Urothelium cell line (cell line): ENCODE data around the gene TTC8.
"Not testable (repeated sequence)": the region's sequence is repeated elsewhere in the genome, so short reads cannot be mapped to it uniquely, and the experiment has no call there.

Experiments used
- DNase-seq: peaks from one replicate; pipeline ENCODE4 v3.0.0; 2011; ENCODE audit warnings: low spot score, mixed read lengths
- FAIRE-seq: peaks from 2 replicates; lab custom pipeline; 2011; peaks lifted over from hg19 to GRCh38; lab: Jason Lieb, UNC

TTC8 gene

GRCh38 chr14:88859118-88859517 is 34.7 kb downstream of the TTC8 start:
- not testable (repeated sequence) for FAIRE-seq, DNase-seq

GRCh38 chr14:88863167-88863566 is 38.7 kb downstream of the TTC8 start:
- no peak for FAIRE-seq
- DNase-seq = no peak

GRCh38 chr14:88864198-88864597 is 39.7 kb downstream of the TTC8 start:
- no peak for DNase-seq
- FAIRE-seq = no peak

GRCh38 chr14:88866305-88866704 is 41.9 kb downstream of the TTC8 start:
- FAIRE-seq (no peak), DNase-seq (no peak)

- no peak for DNase-seq
- no peak for FAIRE-seq
Measured at GRCh38 chr14:88868558-88869159, 44.2 kb downstream of the TTC8 start.

GRCh38 chr14:88870777-88871176 is 46.3 kb downstream of the TTC8 start:
- no peak for DNase-seq
- no peak for FAIRE-seq

GRCh38 chr14:88871429-88871828 is 47.0 kb downstream of the TTC8 start:
- DNase-seq = no peak
- FAIRE-seq = no peak

GRCh38 chr14:88872976-88873375 is 48.5 kb downstream of the TTC8 start:
- DNase-seq (no peak), FAIRE-seq (no peak)

GRCh38 chr14:88877192-88877591 is 52.7 kb downstream of the TTC8 start:
- FAIRE-seq = no peak
- no peak for DNase-seq

- FAIRE-seq = peak; percentile 46
- peak; percentile 24 for DNase-seq
Measured at GRCh38 chr14:88879022-88879421, 54.6 kb downstream of the TTC8 start.

GRCh38 chr14:88882236-88882635 is 57.8 kb downstream of the TTC8 start:
- no peak for FAIRE-seq

GRCh38 chr14:88895116-88895515 is 70.7 kb downstream of the TTC8 start:
- FAIRE-seq = no peak
- peak; percentile 43 for DNase-seq

More at GRCh38 chr14:88882236-88882635, 57.8 kb downstream of the TTC8 start:
- no peak for DNase-seq

GRCh38 chr14:88901189-88901588 is 76.7 kb downstream of the TTC8 start:
- FAIRE-seq = no peak

GRCh38 chr14:88901991-88902390 is 77.5 kb downstream of the TTC8 start:
- no peak for FAIRE-seq
- no peak for DNase-seq

More at GRCh38 chr14:88901189-88901588, 76.7 kb downstream of the TTC8 start:
- no peak for DNase-seq

- no peak for DNase-seq
- FAIRE-seq = peak; percentile 42
Measured at GRCh38 chr14:88902850-88903249, 78.4 kb downstream of the TTC8 start.

GRCh38 chr14:88904206-88904647 is 79.8 kb downstream of the TTC8 start:
- FAIRE-seq = no peak
- DNase-seq = no peak

GRCh38 chr14:88904864-88905263 is 80.4 kb downstream of the TTC8 start:
- peak; percentile 82 for FAIRE-seq

GRCh38 chr14:88908216-88908615 is 83.8 kb downstream of the TTC8 start:
- no peak for DNase-seq
- no peak for FAIRE-seq

More at GRCh38 chr14:88904864-88905263, 80.4 kb downstream of the TTC8 start:
- peak; percentile 77 for DNase-seq

GRCh38 chr14:88910386-88910785 is 85.9 kb downstream of the TTC8 start:
- FAIRE-seq (no peak), DNase-seq (no peak)

- no peak for DNase-seq
- FAIRE-seq = peak; percentile 27
Measured at GRCh38 chr14:88911809-88912208, 87.4 kb downstream of the TTC8 start.

- DNase-seq (no peak), FAIRE-seq (no peak)
Measured at GRCh38 chr14:88914956-88915355, 90.5 kb downstream of the TTC8 start.

GRCh38 chr14:88919502-88919901 is 95.1 kb downstream of the TTC8 start:
- DNase-seq = no peak

More at GRCh38 chr14:88919502-88919901, 95.1 kb downstream of the TTC8 start:
- FAIRE-seq = no peak
